Stimulated activated CD8-positive, alpha-beta memory T cell treated with anti-CD3 and anti-CD28 coated beads, Interleukin-7, amount 100 ng/mL, for 48 hours (primary cell): ENCODE measurements around the gene UVSSA.
"Not testable (repeated sequence)": the region's sequence is repeated elsewhere in the genome, so short reads cannot be mapped to it uniquely, and the experiment has no call there.

ENCODE experiments used
- DNase-seq, 2 donors: peaks; one replicate each; pipeline ENCODE4 v3.0.0-alpha.2; 2020; ENCODE audit warnings: low read depth in 1 of 2; ENCODE audit errors: extremely low read depth in 1 of 2

The UVSSA gene

DNA sequence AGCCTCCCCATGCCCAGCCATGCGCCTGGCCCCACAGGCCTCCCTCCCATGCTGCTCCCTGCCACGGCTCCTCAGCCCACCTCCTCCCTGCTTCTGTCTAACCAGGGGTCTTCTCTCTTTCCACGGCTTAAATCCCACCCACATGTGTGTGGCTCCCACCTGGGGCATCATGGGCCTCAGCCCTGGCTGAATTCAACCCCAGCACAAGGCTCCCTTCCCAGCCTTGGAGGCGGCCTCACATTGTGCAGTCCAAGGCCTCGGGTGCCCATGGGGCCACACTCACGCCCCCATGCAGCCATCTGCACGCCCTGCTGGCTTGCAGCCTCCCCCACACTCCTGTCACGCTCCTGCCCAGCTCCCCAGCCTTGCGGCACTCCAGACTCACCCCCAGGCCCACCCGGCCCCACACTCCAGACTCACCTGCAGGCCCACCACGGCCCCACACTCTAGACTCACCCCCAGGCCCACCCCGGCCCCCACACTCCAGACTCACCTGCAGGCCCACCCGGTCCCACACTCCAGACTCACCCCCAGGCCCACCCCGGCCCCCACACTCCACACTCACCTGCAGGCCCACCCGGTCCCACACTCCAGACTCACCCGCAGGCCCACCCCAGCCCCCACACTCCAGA lies 30.4 kb upstream of the UVSSA start:
- no peak for DNase-seq

DNA sequence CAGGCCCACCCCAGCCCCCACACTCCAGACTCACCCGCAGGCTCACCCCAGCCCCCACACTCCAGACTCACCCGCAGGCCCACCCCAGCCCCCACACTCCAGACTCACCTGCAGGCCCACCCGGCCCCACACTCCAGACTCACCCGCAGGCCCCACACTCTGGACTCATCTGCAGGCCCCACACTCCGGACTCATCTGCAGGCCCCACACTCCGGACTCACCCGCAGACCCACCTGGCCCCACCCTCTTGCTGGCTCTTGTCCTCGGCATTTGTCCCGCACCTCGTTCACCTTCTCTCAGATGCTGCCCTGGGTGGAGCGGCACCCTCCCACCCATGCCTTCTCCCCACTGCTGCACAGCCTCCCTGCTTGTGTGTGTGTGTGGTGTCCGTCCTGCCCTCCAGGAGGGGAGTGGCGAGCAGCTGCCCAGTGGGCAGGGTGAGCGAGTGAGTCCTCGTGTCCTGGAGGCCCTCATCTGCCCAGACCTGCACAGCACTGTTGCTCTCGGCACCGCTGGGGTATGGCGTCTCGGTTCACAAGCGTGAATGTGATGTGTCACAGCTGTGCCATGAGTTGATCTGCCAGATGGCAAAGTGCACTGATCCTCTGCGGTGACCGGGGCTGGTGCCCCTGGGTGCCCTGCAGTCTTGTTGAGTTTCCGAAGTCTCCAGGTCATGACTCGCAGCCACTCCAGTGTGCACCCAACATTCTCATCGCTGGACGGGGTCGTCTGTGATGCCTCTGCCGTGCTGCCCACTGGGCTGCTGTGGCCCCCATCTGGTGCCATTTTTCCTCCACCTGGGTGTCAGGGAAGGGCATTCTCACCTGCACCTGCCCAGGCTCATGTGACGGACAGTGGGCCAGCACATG lies 29.6 kb upstream of the UVSSA start:
- DNase-seq, result no peak

DNA sequence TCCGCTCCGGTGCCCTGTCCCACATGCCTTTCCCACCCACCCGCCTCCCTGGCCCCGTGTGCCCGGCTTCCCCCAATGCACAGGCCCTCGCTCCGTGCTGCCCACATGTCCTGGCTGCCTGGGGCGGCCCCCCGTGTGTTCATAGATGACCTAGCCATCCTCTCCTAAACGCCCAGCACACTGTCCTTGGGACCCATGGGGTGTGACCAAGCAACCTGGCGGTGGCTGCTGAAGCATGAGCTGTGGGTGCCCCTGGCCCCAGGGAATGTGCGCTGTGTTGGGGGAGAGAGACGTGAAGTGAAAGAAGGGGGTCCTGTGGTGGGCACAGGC lies 29.0 kb upstream of the UVSSA start:
- DNase-seq, result no peak

DNA sequence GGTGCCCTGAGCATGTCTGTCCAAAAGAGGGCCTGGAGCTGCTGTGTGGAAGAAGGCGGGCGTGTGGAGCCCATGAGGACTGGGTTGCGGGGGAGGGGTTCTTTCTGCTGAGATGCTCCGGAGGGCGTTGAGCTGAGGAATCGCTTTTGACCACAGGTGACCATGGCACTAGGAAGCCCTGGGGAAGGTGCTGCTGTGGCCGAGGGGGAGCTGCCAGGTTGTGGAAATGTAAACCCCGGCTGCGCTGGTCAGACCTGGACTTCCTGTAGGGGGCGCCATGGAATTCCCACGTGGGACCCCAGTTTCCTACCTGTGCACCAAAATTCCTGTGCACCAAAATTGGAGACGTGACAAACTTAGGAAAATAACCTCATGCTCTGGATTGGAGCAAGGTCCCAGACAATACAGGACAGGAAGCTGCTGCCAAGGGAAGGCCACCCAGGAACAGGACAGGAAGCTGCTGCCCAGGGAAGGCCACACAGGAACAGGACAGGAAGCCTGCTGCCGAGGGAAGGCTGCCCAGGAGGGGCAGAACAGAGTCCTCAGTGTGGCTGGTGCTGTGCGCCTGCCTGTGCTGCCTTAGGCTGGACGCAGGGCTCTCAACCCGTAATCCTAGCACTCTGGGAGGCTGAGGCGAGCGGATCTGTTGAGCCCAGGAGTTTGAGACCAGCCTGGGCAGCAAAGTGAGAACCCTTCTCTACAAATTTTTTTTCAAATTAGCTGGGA lies 28.4 kb upstream of the UVSSA start:
- no peak for DNase-seq

DNA sequence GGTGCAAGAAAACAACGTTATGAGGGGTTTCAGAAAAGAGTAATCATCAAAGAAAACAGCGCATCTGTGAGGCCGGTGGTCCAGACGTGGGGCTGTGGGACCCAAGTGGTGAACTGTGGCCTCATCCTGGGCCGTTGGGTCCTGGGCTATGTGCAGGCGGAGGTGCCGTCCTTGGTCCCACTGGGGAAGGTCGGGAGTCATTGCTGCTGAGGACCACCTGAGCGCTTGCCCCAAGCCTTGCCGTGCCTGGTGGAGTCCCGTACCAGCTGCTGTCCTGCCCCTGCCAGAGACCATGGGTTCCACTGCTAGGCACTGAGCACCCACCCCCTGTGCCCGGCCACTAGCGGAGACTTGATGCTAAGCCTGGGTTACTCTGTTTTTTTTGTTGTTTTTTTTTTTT lies 25.5 kb upstream of the UVSSA start:
- no peak for DNase-seq

DNA sequence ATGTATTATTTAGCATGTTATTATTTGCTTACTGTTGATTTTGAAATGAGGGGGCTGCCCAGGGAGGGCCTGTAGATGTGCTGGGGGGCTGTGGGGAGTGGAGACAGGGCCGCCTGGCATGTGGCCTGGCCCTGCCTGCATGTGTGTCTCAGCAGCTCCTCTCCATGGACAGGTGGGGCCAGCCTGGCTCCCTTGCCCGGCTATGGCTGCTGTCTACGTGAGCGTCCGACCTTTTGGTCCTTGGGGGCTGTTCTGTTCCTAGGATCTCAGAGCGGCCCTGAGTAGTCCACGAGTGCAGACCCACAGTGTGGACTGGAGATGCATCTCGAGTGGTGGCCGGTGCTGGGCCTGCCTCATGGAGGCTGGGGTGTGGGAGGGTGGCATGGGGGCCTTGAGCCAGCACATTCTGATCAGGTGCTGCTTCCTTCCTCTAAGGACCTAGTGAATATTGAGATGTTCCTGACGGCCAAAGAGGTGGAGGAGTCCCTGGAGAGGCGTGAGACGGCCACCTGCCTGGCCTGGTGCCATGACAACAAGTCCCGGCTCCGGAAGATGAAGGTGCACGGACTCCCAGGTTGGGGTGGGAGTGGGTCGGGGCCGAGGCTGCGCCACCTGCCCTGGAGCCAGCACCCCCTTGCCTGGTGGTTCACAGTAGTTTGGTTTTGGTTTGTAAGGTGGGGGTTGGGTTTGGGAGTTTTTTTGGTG lies 24.9 kb upstream of the UVSSA start:
- DNase-seq, result no peak

DNA sequence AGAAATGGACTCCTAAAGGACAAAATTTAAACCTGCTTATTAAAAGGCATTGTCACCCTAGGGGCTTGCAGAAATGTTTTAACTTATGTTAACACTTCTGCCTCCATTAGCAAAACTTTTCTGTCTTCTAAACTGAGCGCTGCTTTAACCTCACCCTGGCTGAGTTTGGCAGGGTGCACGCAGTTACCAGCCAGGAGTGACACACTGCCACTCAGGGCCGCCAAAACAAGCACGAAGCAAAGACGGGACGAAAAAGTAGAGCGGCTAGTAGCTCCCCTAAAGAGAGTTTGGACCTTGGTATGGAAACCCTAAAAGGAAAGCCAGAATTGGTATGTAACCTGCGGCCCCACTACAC lies 23.8 kb upstream of the UVSSA start:
- no peak for DNase-seq

DNA sequence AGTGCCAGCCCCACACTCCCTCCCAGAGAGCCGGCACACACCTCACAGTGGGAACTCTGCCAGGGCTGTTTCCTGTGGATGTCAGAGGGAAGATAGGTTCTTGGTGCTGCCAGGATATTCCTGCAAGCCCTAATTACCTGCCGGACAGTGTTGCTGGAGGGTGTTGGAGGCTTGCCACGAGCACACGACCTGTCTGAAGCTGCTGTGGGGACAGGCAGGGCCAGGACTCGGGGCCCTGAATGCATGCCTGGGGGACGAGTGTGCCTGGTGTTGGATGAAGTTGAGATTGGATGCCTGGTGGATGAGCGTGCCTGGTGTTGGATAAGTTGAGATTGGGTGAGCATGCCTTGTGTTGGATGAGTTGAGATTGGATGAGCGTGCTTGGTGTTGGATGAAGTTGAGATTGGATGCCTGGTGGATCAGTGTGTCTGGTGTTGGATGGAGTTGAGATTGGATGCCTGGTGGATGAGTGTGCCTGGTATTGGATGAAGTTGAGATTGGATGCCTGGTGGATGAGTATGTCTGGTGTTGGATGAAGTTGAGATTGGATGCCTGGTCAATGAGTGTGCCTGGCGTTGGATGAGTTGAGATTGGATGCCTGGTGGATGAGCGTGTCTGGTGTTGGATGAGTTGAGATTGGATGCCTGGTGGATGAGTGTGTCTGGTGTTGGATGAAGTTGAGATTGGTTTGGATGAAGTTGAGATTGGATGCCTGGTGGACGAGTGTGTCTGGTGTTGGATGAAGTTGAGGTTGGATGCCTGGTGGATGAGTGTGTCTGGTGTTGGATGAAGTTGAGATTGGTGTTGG lies 23.2 kb upstream of the UVSSA start:
- no peak for DNase-seq

DNA sequence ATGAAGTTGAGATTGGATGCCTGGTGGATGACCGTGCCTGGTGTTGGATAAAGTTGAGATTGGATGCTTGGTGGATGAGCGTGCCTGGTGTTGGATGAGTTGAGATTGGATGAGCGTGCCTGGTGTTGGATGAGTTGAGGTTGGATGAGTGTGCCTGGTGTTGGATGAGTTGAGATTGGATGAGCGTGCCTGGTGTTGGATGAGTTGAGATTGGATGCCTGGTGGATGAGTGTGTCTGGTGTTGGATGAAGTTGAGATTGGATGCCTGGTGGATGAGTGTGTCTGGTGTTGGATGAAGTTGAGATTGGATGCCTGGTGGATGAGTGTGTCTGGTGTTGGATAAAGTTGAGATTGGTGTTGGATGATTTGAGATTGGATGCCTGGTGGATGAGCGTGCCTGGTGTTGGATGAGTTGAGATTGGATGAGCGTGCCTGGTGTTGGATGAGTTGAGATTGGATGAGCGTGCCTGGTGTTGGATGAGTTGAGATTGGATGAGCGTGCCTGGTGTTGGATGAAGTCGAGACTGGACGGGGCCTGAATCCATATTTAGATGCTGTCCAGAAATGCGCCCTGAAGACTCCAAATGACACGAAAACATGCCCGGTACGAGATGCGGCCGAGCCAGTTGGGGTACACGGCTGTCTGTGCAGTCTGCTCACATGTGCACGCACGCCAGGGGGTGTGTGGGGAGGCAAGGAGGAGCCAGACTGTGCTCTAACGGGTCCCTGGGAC lies 22.4 kb upstream of the UVSSA start:
- DNase-seq, result not testable (repeated sequence)

DNA sequence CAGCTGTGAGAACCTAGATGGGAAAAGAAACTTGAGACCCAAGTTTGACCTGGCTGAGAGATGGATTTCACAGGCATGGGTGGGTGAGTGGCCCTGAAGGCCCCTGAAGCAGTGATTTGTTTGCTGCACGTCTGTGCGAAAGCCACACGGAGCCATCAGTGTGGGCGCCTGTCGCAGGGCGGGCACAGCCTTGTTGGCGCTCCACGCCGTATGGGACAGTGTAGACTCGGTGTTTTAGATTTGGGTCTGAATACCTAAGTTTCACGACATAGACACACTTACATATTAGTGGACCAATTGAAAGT lies 21.9 kb upstream of the UVSSA start:
- no peak for DNase-seq

DNA sequence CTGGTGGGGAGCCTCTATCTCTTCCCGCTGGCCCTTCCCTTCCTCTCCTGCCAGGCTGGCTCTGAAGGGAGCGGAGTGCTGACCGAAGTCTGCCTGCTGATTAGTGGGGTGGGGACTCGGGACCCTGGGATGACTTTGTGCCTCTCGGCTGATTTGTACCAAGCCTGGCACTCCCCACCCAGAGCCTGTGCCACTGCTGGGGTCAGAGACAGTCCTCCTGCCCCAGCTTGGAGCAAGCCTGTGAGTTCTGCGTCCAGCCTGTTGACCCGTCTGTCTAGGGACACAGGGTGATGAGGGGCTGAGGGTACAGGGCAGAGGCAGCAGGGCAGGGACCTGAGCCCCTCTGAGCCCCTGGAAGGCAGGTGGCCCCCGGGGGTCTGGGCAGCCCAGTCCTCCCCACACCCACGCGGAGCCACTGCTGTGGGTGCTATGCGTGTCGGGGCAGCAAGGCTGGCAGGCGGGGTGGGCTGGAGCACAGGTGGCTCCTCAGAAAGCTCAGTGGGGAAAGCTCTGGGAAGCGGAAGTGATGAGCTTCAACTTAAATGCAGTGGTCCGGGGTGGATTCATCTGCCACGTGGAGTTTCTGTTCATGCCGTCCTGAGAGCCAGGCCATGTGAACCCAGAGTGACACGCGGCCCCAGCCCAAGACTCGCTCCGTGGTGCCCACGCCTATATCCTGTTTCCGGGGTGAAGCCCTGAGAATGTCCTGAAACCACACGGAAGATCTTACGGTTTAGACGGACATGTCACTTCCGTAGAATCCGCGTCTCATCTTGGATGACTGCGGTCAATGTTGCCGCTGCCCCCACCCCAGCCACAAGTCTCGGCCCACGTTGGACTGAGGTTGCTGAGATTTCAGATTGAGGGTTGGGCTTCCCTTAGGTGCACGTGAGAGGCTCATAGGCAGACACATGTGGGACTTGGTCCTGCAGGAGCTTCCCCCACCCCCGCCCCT lies 21.1 kb upstream of the UVSSA start:
- no peak for DNase-seq

DNA sequence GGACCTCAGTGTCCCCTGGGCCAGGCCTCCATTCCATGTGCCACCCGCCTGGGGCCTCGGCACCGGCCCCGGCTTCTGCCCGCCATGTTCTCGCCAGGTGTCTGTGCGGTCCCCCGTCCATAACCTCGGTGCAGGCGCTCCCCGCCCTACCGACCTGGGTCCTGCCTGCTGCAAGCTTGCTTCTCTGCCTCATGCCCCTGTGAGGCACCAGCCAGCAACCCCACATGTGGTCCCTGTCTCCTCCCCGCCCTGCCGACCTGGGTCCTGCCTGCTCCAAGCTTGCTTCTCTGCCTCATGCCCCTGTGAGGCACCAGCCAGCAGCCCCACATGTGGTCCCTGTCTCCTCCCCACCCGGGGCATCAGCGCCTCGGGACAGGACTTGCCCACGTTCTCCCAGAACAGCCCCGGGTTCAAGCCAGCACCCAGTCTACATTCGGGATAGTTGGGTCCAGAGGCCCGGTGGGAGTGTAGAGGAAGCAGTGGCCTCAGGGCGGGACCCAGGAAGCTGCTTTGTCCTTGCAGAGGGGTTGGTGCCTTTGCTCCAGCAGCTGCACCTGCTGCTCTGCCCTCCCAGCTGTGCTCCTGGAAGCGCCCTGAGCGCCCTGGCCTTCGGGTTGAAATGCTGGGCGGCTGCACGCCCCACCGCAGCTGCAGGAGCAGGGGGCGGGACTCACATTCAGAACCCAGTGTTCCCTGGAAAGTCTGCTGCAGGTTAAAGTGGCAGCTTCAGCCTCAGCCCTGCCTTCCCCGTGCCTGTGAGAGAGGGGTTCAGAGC lies 20.1 kb upstream of the UVSSA start:
- no peak for DNase-seq

DNA sequence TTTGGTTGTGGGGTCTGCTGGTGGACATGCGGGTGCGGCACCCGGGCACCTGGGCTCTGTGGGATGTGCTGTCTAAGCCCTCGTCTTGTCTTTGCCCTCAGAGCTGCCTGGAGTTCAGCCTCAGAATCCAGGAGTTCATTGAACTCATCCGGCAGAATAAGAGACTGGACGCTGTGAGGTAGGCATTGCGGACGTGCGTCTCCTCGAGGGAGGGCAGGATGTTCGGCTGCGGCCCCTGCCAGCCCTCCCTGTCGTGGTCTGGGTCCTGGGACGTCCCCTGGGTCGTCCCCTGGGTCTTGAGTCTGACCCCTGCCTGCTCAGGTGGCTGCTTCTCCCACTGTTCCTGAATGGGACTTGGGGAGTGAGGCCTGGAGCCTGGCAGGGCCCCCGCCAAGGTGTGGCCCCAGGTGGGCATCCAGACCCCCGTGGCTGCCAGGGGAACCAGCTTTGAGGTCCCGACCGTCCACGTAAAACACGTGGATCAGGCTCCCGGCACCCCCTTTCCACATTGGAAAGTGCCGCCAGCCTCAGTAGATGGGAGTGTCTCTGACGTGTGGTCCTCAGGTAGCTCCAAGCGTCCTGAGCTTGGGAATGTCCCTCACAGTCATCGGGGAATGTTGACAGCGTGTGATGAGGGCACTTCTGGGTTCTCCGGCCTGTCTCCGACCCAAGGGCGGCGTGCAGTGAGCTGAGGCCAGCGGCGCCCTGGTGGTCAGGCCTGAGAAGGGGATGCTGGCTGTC lies 19.3 kb upstream of the UVSSA start:
- DNase-seq, result no peak

DNA sequence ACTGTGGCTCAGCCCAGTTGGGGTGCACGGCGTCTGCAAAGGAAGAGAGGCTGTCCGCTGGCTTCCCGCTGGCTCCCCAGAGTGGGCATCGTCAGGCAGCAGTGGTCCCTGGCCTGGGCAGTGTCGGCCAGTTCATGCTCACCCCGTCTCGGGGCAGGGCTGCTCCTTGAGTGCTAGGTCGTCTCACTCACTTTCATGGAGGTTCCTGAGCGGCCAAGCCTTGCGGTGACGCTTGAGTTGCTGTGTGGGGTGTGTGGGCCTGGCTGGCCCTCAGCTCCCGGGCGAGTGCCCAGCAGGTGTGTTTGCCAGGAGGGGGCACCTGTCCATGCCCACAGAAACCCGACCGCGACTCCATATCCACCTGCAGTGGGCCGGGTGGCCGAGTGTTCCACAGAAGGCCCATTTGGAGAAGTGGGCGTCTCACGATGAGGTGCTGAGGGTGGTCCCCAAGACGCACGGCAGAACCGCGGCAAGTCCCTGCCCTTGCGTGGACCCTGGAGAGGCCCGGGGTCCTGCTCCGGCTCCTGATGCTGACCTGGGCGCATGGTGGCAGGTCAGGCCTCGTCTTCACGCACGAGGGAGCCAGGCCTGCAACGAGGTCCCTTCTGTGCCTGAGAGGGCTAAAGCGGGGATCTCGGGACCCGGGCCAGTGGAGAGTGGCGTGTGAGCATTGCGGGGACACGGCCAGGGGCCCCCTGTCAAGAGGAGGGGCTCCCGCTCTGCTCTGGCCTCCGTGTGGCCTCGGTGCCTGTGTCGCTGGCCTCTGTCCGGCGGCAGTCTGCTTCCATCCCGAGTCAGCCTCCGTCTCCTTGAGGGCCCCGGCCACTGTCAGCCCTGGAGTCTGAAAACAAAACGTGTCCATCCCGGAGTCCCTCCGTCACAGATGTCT lies 18.5 kb upstream of the UVSSA start:
- no peak for DNase-seq

DNA sequence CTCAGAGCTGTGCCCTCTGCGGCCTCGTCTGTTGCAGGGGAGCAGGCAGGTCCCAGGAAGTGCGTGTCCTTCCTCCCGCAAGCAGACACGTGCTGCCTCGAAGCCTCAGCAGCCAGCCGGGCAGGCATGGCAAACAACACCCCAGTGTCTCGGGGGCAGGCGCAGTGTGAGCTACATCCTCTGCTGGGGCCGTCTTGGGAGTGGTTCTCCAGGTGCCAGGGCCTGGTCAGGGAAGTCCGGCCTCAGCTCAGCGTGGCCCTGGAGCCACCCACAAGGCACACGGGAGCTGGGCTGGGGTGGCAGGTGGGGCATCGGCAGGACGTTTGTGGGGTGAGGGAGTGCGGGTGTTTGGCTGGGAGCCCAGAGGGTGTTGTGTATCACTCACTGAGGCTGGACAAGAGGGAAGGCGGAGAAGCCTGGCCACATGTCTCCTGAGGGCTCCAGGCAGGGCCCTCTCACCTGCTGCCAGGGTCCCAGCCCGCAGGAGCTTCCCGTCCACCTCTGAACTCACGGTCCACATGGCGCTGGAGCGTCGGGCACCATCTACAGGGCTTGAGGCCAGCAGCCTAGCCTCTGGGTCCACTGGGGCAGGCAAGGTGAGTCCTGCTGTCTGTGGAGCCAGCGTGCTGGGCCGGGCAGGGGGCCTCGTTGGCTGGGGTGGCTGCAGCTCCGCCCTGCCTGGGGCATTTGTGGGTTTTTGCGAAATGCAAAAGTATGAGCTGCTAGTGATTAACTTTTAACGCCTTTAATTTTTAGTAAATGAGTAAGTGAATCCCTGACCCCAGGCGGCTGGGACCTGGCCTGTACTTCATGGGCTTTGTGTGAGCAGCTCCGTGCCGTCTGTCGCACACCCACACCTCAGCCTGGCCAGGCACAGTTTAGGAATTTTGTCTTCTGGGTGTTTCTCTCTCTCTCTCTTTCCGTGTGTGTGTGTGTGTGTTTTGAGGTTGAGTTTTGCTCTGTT lies 17.3 kb upstream of the UVSSA start:
- no peak for DNase-seq
